Activated CD8-positive, alpha-beta T cell treated with anti-CD3 and anti-CD28 coated beads for 36 hours (primary cell): ENCODE data around the gene TRIM9. TPM values are rescaled to one million over a fixed set of nuclear protein-coding genes. Genes with fewer than 3 reads are reported as not detected.

ENCODE experiments used
- ATAC-seq: fragments of 200-7000 bp; cut with Tn5 transposase; one replicate; pipeline ENCODE4 v1.10.0; 2021; ENCODE audit warnings: mild to moderate bottlenecking, moderate library complexity
- CTCF ChIA-PET: fragments of 350-600 bp; sonication (Branson Sonifier 250); formaldehyde crosslinking; loops from one replicate; lab custom pipeline; 2021; ENCODE audit warnings: antibody characterized with exemption; lab: Charles Lee
- POLR2A ChIA-PET: fragments of 350-600 bp; sonication (Branson Sonifier 250); formaldehyde crosslinking; loops from one replicate; lab custom pipeline; 2021; ENCODE audit warnings: antibody characterized with exemption; lab: Charles Lee
- DNase-seq: peaks from one replicate; pipeline ENCODE4 v3.0.0-alpha.2; 2020
- H3K27ac Mint-ChIP-seq: one replicate; pipeline ENCODE4 v1.8.0; 2021; ENCODE audit warnings: mild to moderate bottlenecking, mixed read lengths
- H3K27me3 Mint-ChIP-seq: one replicate; pipeline ENCODE4 v1.8.0; 2021; ENCODE audit warnings: mixed read lengths
- H3K36me3 Mint-ChIP-seq: one replicate; pipeline ENCODE4 v1.8.0; 2021; ENCODE audit warnings: low read depth, mixed read lengths
- H3K4me1 Mint-ChIP-seq: one replicate; pipeline ENCODE4 v1.8.0; 2021; ENCODE audit warnings: low read depth, mixed read lengths
- H3K4me3 Mint-ChIP-seq: one replicate; pipeline ENCODE4 v1.8.0; 2021; ENCODE audit warnings: mild to moderate bottlenecking, moderate library complexity, mixed read lengths
- H3K9me3 Mint-ChIP-seq: one replicate; pipeline ENCODE4 v1.8.0; 2021; ENCODE audit warnings: mixed read lengths
- CTCF ChIP-seq: fragments of 200-600 bp; IDR thresholded peaks from one replicate; pipeline ENCODE4 v1.8.0; 2022; ENCODE audit warnings: antibody characterized with exemption, mild to moderate bottlenecking
- intact Hi-C: fragments of 100-400 bp; cut with micrococcal nuclease; formaldehyde crosslinking; loops from one replicate; pipeline ENCODE4 v1.10.0; 2022
- total RNA-seq, 2 experiments: library from RNA; stranded (reverse); gene quantifications; one replicate each; pipeline ENCODE4 v1.2.3, GENCODE V29; 2021

The TRIM9 gene
- total RNA-seq, 2 experiments from 2014 or later, result 6.5 to 7.2 TPM

DNA sequence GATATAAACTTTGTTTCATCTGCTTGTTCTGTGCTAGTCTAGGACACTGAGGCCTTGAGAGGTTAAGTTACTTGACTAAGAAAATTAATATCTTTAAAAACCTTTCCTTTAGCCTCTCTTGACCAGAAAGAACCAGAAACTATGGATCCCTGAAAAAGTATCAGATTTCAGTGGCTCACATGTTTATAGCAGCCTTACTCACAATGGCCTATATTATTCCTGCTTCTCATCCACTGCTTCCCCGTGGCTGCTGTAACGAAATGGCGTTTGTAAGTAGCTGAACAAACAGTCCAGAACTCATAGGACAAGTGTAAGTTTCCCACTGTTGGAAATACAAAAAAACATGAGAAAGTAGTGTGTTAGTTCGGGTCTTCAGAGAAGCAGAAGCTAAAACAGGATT lies 147.5 kb downstream of the TRIM9 start:
- CTCF ChIA-PET, result interaction anchor here (0.7 to 1.0 kb wide), 2 partner anchors 16 to 148 kb away, joined by 3 read pairs; no protein-coding TSS in a partner anchor
- no peak for DNase-seq
- no peaks in the 10 kb centered on the region for H3K36me3 Mint-ChIP-seq
- no peak overlapping the region for H3K27ac Mint-ChIP-seq
- intact Hi-C loops, result loop anchor here (10.0 kb wide), 1 partner anchor 257 kb away; no protein-coding TSS in a partner anchor
- H3K4me1 Mint-ChIP-seq, result peaks cover 9% of the 10 kb centered on the region
- POLR2A ChIA-PET, result no interaction called here
- no peak overlapping the region for H3K4me3 Mint-ChIP-seq
- H3K27me3 Mint-ChIP-seq, result peaks cover 20% of the 10 kb centered on the region
- no peak for ATAC-seq
- H3K9me3 Mint-ChIP-seq, result no peaks in the 10 kb centered on the region
- TF ChIP-seq CTCF, result no peak

GRCh38 chr14:50946234-50946935 lies 148.5 kb downstream of the TRIM9 start:
- Mint-ChIP-seq H3K36me3 (no peaks in the 10 kb centered on the region), H3K4me3 (no peak overlapping the region), H3K27me3 (peaks cover 23% of the 10 kb centered on the region), H3K4me1 (peaks cover 9% of the 10 kb centered on the region), H3K9me3 (no peaks in the 10 kb centered on the region), H3K27ac (no peak overlapping the region)
- POLR2A ChIA-PET, result no interaction called here
- no peak for ATAC-seq
- intact Hi-C loops, result loop anchor here (10.0 kb wide), 1 partner anchor 258 kb away; no protein-coding TSS in a partner anchor
- DNase-seq, result no peak
- TF ChIP-seq CTCF, result no peak
- CTCF ChIA-PET, result interaction anchor here (0.7 kb wide), 1 partner anchor 149 kb away, joined by 3 read pairs; no protein-coding TSS in a partner anchor

GRCh38 chr14:50944647-50945413 lies 150.1 kb downstream of the TRIM9 start:
- CTCF ChIA-PET, result interaction anchor here (1.5 kb wide), 1 partner anchor 11 kb away, joined by 3 read pairs; no protein-coding TSS in a partner anchor
- no peak for TF ChIP-seq CTCF
- POLR2A ChIA-PET, result no interaction called here

DNA sequence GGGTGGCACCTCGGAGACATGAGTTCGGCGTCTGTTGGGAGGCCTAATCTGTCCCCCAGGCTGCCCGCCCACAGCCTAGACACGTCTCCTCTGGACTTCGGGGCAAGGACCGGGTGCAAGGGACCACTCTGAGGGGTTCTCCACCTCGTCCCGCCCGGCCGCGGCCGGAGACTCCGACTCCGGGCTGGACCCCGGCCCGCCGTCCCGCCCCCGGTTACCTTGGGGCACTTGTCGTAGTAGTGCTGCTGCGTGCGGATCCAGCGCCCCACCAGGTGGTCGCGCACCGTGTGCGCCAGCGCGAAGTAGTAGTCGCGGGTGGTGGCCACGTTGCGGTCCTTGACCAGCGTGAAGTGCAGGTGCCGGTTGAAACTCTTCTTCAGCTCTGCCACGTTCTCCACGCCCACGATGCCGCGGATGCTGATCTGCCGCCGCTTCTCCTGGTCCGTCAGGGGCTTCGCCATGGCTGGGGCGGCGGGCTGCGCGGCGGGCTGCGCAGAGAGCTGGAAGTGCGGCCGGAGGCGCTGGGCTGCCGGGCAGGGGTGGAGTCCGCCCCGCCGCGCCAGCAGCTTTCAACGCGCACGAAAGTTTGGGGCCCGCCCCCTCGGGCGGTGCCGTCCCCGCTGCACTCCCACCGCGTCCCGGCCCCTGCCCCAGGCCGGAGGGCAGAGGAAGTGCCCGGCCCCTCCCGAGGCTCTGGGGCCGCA lies 150.8 kb downstream of the TRIM9 start, which contains the start of gene PYGL:
TSS of gene PYGL (minus strand) at position 541 of the 704 bp plus-strand sequence. CDS start at position 461, 80 bp downstream.
- Mint-ChIP-seq H3K4me1 (peaks cover 9% of the 10 kb centered on the region), H3K9me3 (no peaks in the 10 kb centered on the region), H3K27ac (peak within 1 kb of the TSS; percentile 43), H3K27me3 (peaks cover 30% of the 10 kb centered on the region), H3K36me3 (no peaks in the 10 kb centered on the region), H3K4me3 (peak within 1 kb of the TSS; percentile 76)
- ChIA-PET CTCF (interaction anchor here (1.5 kb wide), 1 partner anchor 11 kb away, joined by 3 read pairs; no protein-coding TSS in a partner anchor), POLR2A (no interaction called here)
- ATAC-seq (peak; percentile 73), DNase-seq (peak; percentile 46)
- intact Hi-C loops, result loop anchor here (10.0 kb wide), 1 partner anchor 261 kb away; no protein-coding TSS in a partner anchor
- TF ChIP-seq CTCF, result no peak

More at GRCh38 chr14:50944647-50945413, 150.1 kb downstream of the TRIM9 start:
- Mint-ChIP-seq H3K27me3 (peaks cover 30% of the 10 kb centered on the region), H3K9me3 (no peaks in the 10 kb centered on the region), H3K36me3 (no peaks in the 10 kb centered on the region), H3K4me1 (peaks cover 9% of the 10 kb centered on the region), H3K27ac (peak overlapping the region; percentile 43), H3K4me3 (peak overlapping the region; percentile 76)
- ATAC-seq, result peak; percentile 71
- intact Hi-C loops, result loop anchor here (10.0 kb wide), 1 partner anchor 260 kb away; no protein-coding TSS in a partner anchor
- peak; percentile 46 for DNase-seq
